ENCODE results near the gene SNX32. TPM values are rescaled to one million over a fixed set of nuclear protein-coding genes. Genes with fewer than 3 reads are reported as not detected.
"Not testable (repeated sequence)": the region's sequence is repeated elsewhere in the genome, so short reads cannot be mapped to it uniquely, and the experiment has no call there.

SNX32 gene
- total RNA-seq, 1 donor from 2014 or later = not detected

DNA sequence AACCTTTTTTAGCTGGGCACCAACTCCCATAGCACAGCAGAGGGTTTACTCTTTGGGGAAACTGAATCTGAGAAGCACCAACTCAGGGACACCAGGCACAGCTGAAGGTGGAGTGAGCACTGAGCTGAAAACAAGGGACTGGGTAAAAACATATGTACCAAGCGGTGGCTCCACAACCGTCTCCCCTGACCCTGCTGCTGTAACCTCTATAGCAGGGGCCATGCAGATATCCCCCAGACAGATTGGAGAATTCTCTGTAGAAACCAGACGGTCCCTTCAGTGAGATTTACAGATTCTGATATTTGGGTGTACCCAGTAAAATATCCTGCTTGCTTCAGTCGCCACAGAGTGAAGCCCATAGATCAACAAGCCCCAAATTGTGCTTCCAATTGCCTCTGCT, 4.3 kb upstream of the SNX32 start:
- DNase-seq (ENCODE audit: low spot score in 2 of 2) = no peak
- Histone ChIP-seq H3K9me3 (no peaks in the 10 kb centered on the region), H3K27ac (no peak overlapping the region), H3K4me3 (no peak overlapping the region), H3K27me3 (no peaks in the 10 kb centered on the region), H3K4me1 (peaks cover 5 to 13% of the 10 kb centered on the region in 2 donors), H3K36me3 (no peaks in the 10 kb centered on the region)
- intact Hi-C loops (cut with DNase I) = no loop called here
- TF ChIP-seq CTCF (IDR thresholded peaks at IDR 0.05) = no peak

- DNase-seq (ENCODE audit: low spot score in 2 of 2); H3K27me3 ChIP-seq; H3K36me3 ChIP-seq; H3K9me3 ChIP-seq; H3K27ac ChIP-seq; H3K4me3 ChIP-seq: not testable (repeated sequence)
- intact Hi-C loops (cut with DNase I) = loop anchor here (2.0 to 5.0 kb wide), 2 partner anchors 27 to 215 kb away; partner anchors contain the start of genes CFL1 and PCNX3
- peaks cover 5 to 14% of the 10 kb centered on the region in 2 donors for H3K4me1 ChIP-seq
Measured at GRCh38 chr11:65832231-65832630, 1.5 kb upstream of the SNX32 start.

DNA sequence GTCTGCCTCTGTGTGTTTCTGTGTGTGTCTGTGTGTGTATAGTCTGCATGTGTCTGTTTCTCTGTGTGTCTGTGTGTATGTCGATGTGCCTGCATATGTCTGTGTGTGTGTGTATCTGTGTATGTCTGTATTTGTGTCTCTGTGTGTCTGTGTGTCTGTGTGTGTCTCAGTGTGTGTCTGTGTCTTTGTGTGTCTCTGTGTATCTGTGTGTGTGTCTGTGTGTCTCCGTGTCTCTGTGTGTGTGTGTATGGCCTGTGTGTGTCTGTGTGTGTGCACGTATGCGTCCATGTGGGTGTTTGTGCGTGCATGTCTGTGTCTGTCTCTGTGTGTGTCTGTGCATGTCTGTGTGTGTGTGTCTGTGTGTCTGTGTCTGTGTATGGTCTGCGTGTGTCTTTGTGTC, 439 bp downstream of the SNX32 start:
- TF ChIP-seq CTCF (IDR thresholded peaks at IDR 0.05) = no peak
- Histone ChIP-seq H3K4me3 (peak overlapping the region; percentile 70 to 74), H3K36me3 (no peaks in the 10 kb centered on the region), H3K9me3 (no peaks in the 10 kb centered on the region), H3K27ac (no peak overlapping the region), H3K4me1 (peaks cover 5 to 14% of the 10 kb centered on the region in 2 donors), H3K27me3 (no peaks in the 10 kb centered on the region)
- no peak for DNase-seq (ENCODE audit: low spot score in 2 of 2)
- intact Hi-C loops (cut with DNase I) = loop anchor here (5.0 kb wide), 1 partner anchor 217 kb away; the partner anchor contains the start of gene PCNX3

DNA sequence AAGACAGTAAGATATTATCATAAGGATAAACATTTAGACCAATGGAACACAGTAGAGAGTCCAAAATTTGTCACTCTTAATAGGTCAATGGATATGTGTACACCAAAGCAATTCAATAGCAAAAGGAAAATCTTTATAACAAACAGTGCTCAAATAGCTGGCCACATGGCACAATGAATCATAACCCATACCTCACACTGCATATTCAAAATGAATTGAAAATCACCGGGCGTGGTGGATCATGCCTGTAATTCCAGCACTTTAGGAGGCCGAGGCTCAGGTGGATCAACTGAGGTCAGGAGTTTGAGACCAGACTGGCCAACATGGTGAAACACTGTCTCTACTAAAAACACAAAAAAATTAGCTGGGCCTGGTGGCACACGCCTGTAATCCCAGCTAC, 8.4 kb downstream of the SNX32 start:
- no peaks in the 10 kb centered on the region for H3K9me3 ChIP-seq
- no peak overlapping the region for H3K27ac ChIP-seq
- no peak for TF ChIP-seq CTCF (IDR thresholded peaks at IDR 0.05)
- no peak overlapping the region for H3K4me3 ChIP-seq
- H3K4me1 ChIP-seq = no peaks in the 10 kb centered on the region
- H3K36me3 ChIP-seq = no peaks in the 10 kb centered on the region
- no peaks in the 10 kb centered on the region for H3K27me3 ChIP-seq
- no peak for DNase-seq (ENCODE audit: low spot score in 2 of 2)
- intact Hi-C loops (cut with DNase I) = no loop called here

- no peaks in the 10 kb centered on the region for H3K27me3 ChIP-seq
- H3K27ac ChIP-seq = no peak overlapping the region
- no peak for DNase-seq (ENCODE audit: low spot score in 2 of 2)
- H3K4me3 ChIP-seq = no peak overlapping the region
- intact Hi-C loops (cut with DNase I) = no loop called here
- H3K4me1 ChIP-seq = no peaks in the 10 kb centered on the region
- H3K36me3 ChIP-seq = no peaks in the 10 kb centered on the region
- H3K9me3 ChIP-seq = no peaks in the 10 kb centered on the region
- no peak for TF ChIP-seq CTCF (IDR thresholded peaks at IDR 0.05)
Measured at GRCh38 chr11:65843811-65844210, 10.0 kb downstream of the SNX32 start.

- Histone ChIP-seq H3K9me3 (no peaks in the 10 kb centered on the region), H3K27me3 (no peaks in the 10 kb centered on the region), H3K4me1 (no peaks in the 10 kb centered on the region), H3K4me3 (no peak overlapping the region), H3K27ac (no peak overlapping the region), H3K36me3 (no peaks in the 10 kb centered on the region)
- intact Hi-C loops (cut with DNase I) = no loop called here
- TF ChIP-seq CTCF (IDR thresholded peaks at IDR 0.05) = no peak
- DNase-seq (ENCODE audit: low spot score in 2 of 2) = no peak
Measured at GRCh38 chr11:65844231-65844872, 10.6 kb downstream of the SNX32 start.
